Measurements from ENCODE around the gene SLC7A14. TPM values are rescaled to one million over a fixed set of nuclear protein-coding genes. Genes with fewer than 3 reads are reported as not detected.

Gene SLC7A14
- total RNA-seq, 1 experiment from 2014 or later, result not detected

DNA sequence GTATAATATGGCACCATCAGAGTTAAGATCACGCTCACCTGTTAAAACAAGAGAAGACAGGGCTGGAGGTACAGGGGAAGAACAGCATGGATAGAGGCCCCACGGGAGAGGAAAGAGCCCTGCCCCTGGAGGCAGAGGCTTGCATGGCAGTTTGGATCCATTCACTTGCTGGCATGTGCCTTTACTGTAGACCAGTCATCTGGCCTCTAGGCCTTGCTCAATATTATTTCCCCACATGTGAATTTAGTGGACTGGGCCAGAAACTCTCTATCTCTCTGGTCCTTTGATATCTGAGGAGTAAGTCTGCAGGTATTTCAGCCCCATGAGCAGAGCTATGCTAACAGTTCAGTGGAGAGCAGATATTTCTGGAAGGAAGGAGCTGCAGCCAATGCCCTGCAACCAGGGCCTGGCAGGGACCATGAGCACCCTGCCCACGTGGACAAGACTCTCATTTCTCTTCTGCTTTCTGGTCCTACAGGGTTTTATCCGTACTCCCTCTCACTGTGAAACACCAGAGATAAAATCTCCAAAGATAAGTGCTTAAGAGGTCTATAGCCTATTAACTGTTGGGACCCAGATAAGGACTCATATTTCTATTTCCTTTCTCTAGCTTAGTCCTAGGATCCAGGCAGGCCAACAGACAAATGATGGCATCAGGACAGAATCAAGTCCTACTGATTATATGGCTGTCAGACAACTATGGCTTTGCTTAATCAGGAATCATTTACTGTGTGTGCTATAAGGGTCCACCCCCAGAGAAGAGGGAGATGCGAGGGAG, 102.2 kb downstream of the SLC7A14 start:
- DNase-seq (ENCODE audit: low read depth, low spot score) (no peak), ATAC-seq (peak; percentile 96)
- no peak overlapping the region for H3K27ac ChIP-seq (ENCODE audit: low read depth, low read length)
- no peaks in the 10 kb centered on the region for H3K9me3 ChIP-seq (ENCODE audit: control insufficient read depth in 1 of 2, insufficient read depth in 1 of 2, low read depth in 1 of 2, low read length in 2 of 2)
- H2AFZ ChIP-seq (ENCODE audit: low read depth, low read length, poor library complexity, severe bottlenecking), result no peak overlapping the region
- no peaks in the 10 kb centered on the region for H3K36me3 ChIP-seq (ENCODE audit: control insufficient read depth in 1 of 2, insufficient read depth in 2 of 2, low read length in 2 of 2)
- H3K9me2 ChIP-seq (ENCODE audit: insufficient read depth), result no peaks in the 10 kb centered on the region
- ChIA-PET CTCF (no interaction called here), POLR2A (no interaction called here), RAD21 (ENCODE audit: low non-redundant PET in 1 of 2, low total read pairs in 2 of 2, uncharacterized antibody in 2 of 2, unreplicated experiment in 2 of 2) (no interaction called here)
- no peaks in the 10 kb centered on the region for H3K4me1 ChIP-seq (ENCODE audit: control insufficient read depth in 1 of 2, insufficient read depth in 2 of 2, low read length in 2 of 2)
- H3K4me3 ChIP-seq (replicated peaks in 1 of 2; ENCODE audit: low read depth in 1 of 2, low read length in 2 of 2), result no peak overlapping the region
- H3K79me2 ChIP-seq (ENCODE audit: insufficient read depth, low read length), result no peaks in the 10 kb centered on the region
- no peak overlapping the region for H3K9ac ChIP-seq (ENCODE audit: low read length)
- H3K4me2 ChIP-seq (ENCODE audit: low read length), result no peak overlapping the region
- no peaks in the 10 kb centered on the region for H3K27me3 ChIP-seq (ENCODE audit: insufficient read depth, low read length)
- no peak for TF ChIP-seq EZH2 (IDR thresholded peaks at IDR 0.05)
- TF ChIP-seq, protein P1, sequence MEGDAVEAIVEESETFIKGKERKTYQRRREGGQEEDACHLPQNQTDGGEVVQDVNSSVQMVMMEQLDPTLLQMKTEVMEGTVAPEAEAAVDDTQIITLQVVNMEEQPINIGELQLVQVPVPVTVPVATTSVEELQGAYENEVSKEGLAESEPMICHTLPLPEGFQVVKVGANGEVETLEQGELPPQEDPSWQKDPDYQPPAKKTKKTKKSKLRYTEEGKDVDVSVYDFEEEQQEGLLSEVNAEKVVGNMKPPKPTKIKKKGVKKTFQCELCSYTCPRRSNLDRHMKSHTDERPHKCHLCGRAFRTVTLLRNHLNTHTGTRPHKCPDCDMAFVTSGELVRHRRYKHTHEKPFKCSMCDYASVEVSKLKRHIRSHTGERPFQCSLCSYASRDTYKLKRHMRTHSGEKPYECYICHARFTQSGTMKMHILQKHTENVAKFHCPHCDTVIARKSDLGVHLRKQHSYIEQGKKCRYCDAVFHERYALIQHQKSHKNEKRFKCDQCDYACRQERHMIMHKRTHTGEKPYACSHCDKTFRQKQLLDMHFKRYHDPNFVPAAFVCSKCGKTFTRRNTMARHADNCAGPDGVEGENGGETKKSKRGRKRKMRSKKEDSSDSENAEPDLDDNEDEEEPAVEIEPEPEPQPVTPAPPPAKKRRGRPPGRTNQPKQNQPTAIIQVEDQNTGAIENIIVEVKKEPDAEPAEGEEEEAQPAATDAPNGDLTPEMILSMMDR (IDR thresholded peaks at IDR 0.05 in 2 of 3, conservative IDR thresholded peaks at IDR 0.05 in 1 of 3; ENCODE audit: borderline replicate concordance in 1 of 3, insufficient read depth in 1 of 3, low read depth in 2 of 3, low read length in 2 of 3), result peak in 2 of 3 experiments; percentile 50 to 54; a peak in 4 of 6 replicates
- H4K20me1 ChIP-seq (ENCODE audit: insufficient read depth), result no peaks in the 10 kb centered on the region
- intact Hi-C loops (cut with micrococcal nuclease), result no loop called here
- no TSS peak for BruUV-seq (replicated peaks)

DNA sequence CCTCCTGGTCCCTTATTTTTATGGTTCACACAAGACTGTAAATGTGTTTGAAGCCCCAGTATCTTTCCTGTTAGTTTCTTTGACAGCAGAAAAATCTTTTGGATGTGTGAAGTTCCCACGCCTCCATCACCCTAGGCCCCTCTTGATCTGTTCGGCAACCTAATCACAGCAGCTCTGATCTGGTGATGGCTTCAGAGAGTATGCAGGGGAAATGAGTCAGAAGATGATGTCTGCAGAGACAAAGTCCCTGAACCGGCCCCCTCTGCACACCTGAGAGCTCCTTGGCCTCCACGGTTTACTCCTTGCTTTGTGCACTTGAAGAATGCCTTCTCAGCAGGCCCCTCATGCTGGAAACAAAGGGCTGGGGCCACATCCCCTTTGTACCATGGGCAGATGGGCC, 103.7 kb downstream of the SLC7A14 start:
- ATAC-seq (no peak), DNase-seq (ENCODE audit: low read depth, low spot score) (no peak)
- intact Hi-C loops (cut with micrococcal nuclease), result no loop called here
- Histone ChIP-seq H3K4me2 (ENCODE audit: low read length) (no peak overlapping the region), H4K20me1 (ENCODE audit: insufficient read depth) (no peaks in the 10 kb centered on the region), H3K9me3 (ENCODE audit: control insufficient read depth in 1 of 2, insufficient read depth in 1 of 2, low read depth in 1 of 2, low read length in 2 of 2) (no peaks in the 10 kb centered on the region), H3K9me2 (ENCODE audit: insufficient read depth) (no peaks in the 10 kb centered on the region), H3K27ac (ENCODE audit: low read depth, low read length) (no peak overlapping the region), H3K4me3 (replicated peaks in 1 of 2; ENCODE audit: low read depth in 1 of 2, low read length in 2 of 2) (no peak overlapping the region), H3K4me1 (ENCODE audit: control insufficient read depth in 1 of 2, insufficient read depth in 2 of 2, low read length in 2 of 2) (no peaks in the 10 kb centered on the region), H3K9ac (ENCODE audit: low read length) (no peak overlapping the region), H3K79me2 (ENCODE audit: insufficient read depth, low read length) (no peaks in the 10 kb centered on the region), H2AFZ (ENCODE audit: low read depth, low read length, poor library complexity, severe bottlenecking) (no peak overlapping the region), H3K36me3 (ENCODE audit: control insufficient read depth in 1 of 2, insufficient read depth in 2 of 2, low read length in 2 of 2) (no peaks in the 10 kb centered on the region), H3K27me3 (ENCODE audit: insufficient read depth, low read length) (no peaks in the 10 kb centered on the region)
- no TSS peak for BruUV-seq (replicated peaks)
- CTCF ChIA-PET, result no interaction called here
- RAD21 ChIA-PET (ENCODE audit: low non-redundant PET in 1 of 2, low total read pairs in 2 of 2, uncharacterized antibody in 2 of 2, unreplicated experiment in 2 of 2), result no interaction called here
- POLR2A ChIA-PET, result no interaction called here
- no peak for TF ChIP-seq JUND (IDR thresholded peaks at IDR 0.05)
- TF ChIP-seq, protein P1 (IDR thresholded peaks at IDR 0.05 in 2 of 3, conservative IDR thresholded peaks at IDR 0.05 in 1 of 3; ENCODE audit: borderline replicate concordance in 1 of 3, insufficient read depth in 1 of 3, low read depth in 2 of 3, low read length in 2 of 3), result no peak
- TF ChIP-seq, protein P2, sequence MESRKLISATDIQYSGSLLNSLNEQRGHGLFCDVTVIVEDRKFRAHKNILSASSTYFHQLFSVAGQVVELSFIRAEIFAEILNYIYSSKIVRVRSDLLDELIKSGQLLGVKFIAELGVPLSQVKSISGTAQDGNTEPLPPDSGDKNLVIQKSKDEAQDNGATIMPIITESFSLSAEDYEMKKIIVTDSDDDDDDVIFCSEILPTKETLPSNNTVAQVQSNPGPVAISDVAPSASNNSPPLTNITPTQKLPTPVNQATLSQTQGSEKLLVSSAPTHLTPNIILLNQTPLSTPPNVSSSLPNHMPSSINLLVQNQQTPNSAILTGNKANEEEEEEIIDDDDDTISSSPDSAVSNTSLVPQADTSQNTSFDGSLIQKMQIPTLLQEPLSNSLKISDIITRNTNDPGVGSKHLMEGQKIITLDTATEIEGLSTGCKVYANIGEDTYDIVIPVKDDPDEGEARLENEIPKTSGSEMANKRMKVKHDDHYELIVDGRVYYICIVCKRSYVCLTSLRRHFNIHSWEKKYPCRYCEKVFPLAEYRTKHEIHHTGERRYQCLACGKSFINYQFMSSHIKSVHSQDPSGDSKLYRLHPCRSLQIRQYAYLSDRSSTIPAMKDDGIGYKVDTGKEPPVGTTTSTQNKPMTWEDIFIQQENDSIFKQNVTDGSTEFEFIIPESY (IDR thresholded peaks at IDR 0.05; ENCODE audit: extremely low read depth, insufficient replicate concordance, low read length), result no peak
- TF ChIP-seq EZH2 (IDR thresholded peaks at IDR 0.05), result no peak
- TF ChIP-seq ELF1 (IDR thresholded peaks at IDR 0.05; ENCODE audit: borderline replicate concordance, low read depth), result no peak
- TF ChIP-seq, protein P3, sequence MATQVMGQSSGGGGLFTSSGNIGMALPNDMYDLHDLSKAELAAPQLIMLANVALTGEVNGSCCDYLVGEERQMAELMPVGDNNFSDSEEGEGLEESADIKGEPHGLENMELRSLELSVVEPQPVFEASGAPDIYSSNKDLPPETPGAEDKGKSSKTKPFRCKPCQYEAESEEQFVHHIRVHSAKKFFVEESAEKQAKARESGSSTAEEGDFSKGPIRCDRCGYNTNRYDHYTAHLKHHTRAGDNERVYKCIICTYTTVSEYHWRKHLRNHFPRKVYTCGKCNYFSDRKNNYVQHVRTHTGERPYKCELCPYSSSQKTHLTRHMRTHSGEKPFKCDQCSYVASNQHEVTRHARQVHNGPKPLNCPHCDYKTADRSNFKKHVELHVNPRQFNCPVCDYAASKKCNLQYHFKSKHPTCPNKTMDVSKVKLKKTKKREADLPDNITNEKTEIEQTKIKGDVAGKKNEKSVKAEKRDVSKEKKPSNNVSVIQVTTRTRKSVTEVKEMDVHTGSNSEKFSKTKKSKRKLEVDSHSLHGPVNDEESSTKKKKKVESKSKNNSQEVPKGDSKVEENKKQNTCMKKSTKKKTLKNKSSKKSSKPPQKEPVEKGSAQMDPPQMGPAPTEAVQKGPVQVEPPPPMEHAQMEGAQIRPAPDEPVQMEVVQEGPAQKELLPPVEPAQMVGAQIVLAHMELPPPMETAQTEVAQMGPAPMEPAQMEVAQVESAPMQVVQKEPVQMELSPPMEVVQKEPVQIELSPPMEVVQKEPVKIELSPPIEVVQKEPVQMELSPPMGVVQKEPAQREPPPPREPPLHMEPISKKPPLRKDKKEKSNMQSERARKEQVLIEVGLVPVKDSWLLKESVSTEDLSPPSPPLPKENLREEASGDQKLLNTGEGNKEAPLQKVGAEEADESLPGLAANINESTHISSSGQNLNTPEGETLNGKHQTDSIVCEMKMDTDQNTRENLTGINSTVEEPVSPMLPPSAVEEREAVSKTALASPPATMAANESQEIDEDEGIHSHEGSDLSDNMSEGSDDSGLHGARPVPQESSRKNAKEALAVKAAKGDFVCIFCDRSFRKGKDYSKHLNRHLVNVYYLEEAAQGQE (IDR thresholded peaks at IDR 0.05; ENCODE audit: low read depth), result no peak
- no peak for TF ChIP-seq CBX3 (IDR thresholded peaks at IDR 0.05; ENCODE audit: low read depth)
